ENCODE data around the gene APBA3. TPM values are rescaled to one million over a fixed set of nuclear protein-coding genes. Genes with fewer than 3 reads are reported as not detected.

APBA3 gene
- total RNA-seq, 3 donors from 2014 or later (not counting 1 experiment from before 2014, with no cell fraction given), result 39.9 to 53.6 (median 43.8) TPM

GRCh38 chr19:3798137-3798536, 36.6 kb upstream of the APBA3 start:
- TF ChIP-seq, protein P1, sequence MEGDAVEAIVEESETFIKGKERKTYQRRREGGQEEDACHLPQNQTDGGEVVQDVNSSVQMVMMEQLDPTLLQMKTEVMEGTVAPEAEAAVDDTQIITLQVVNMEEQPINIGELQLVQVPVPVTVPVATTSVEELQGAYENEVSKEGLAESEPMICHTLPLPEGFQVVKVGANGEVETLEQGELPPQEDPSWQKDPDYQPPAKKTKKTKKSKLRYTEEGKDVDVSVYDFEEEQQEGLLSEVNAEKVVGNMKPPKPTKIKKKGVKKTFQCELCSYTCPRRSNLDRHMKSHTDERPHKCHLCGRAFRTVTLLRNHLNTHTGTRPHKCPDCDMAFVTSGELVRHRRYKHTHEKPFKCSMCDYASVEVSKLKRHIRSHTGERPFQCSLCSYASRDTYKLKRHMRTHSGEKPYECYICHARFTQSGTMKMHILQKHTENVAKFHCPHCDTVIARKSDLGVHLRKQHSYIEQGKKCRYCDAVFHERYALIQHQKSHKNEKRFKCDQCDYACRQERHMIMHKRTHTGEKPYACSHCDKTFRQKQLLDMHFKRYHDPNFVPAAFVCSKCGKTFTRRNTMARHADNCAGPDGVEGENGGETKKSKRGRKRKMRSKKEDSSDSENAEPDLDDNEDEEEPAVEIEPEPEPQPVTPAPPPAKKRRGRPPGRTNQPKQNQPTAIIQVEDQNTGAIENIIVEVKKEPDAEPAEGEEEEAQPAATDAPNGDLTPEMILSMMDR (IDR thresholded peaks at IDR 0.05), result no peak
- Mint-ChIP-seq H3K27ac (peak overlapping the region; percentile 77 to 89), H3K27me3 (ENCODE audit: low read depth in 2 of 2) (no peaks in the 10 kb centered on the region), H3K4me3 (peak overlapping the region; percentile 65), H3K9me3 (peaks cover 3 to 5% of the 10 kb centered on the region in 2 donors), H3K36me3 (peaks cover 8% of the 10 kb centered on the region), H3K4me1 (peaks cover 38 to 60% of the 10 kb centered on the region in 2 donors)
- DNase-seq (peak in 1 of 2 donors; percentile 77), ATAC-seq (peak; percentile 68 to 89 (median 81))
- intact Hi-C loops (cut with micrococcal nuclease), result loop anchor here (1.0 to 2.0 kb wide), 2 partner anchors 9 to 13 kb away; no protein-coding TSS in a partner anchor
- H3K9me3 ChIP-seq (ENCODE audit: control insufficient read depth, insufficient read depth, low read length), result peaks cover 7% of the 10 kb centered on the region
- H3K4me1 ChIP-seq (ENCODE audit: control insufficient read depth, insufficient read depth, low read length), result peaks cover 63% of the 10 kb centered on the region
- WGBS (ENCODE audit: insufficient coverage), result 8% methylated on average over 6 of the region's 6 CpGs
- H3K27ac ChIP-seq (ENCODE audit: low read length), result peak overlapping the region; percentile 75
- H3K27me3 ChIP-seq (ENCODE audit: control insufficient read depth, insufficient read depth, low read length), result no peaks in the 10 kb centered on the region
- no peak overlapping the region for H3K4me3 ChIP-seq (ENCODE audit: low read length)
- no peaks in the 10 kb centered on the region for H3K36me3 ChIP-seq (ENCODE audit: control insufficient read depth, insufficient read depth, low read length)

DNA sequence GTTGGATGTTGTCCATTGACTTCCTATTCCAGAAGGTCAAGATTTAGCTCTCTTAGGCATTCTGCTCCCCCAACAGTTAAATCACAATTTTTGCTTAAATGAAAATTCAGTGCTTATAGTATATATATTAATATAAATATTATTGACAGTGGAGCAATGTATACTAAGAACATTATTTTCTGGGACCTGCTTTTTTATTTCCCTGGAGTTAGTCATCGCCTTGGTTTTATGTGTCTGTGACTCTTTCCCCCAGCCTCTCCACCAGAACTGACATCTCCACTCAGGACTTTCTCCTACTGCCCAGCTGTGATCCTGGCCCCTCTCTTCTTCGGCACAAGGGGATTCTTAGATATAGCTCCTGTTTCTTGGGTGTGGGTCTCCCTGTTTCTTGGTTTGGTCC, 34.9 kb upstream of the APBA3 start:
- Histone ChIP-seq H3K27ac (ENCODE audit: low read length) (peak overlapping the region; percentile 7), H3K36me3 (ENCODE audit: control insufficient read depth, insufficient read depth, low read length) (no peaks in the 10 kb centered on the region), H3K9me3 (ENCODE audit: control insufficient read depth, insufficient read depth, low read length) (peaks cover 7% of the 10 kb centered on the region), H3K4me3 (ENCODE audit: low read length) (no peak overlapping the region), H3K4me1 (ENCODE audit: control insufficient read depth, insufficient read depth, low read length) (peaks cover 62% of the 10 kb centered on the region), H3K27me3 (ENCODE audit: control insufficient read depth, insufficient read depth, low read length) (no peaks in the 10 kb centered on the region)
- intact Hi-C loops (cut with micrococcal nuclease), result no loop called here
- no peaks in the 10 kb centered on the region for H3K27me3 Mint-ChIP-seq (ENCODE audit: low read depth in 2 of 2)
- H3K36me3 Mint-ChIP-seq, result peaks cover 8% of the 10 kb centered on the region
- no peak for DNase-seq
- TF ChIP-seq, protein P1 (IDR thresholded peaks at IDR 0.05), result no peak
- H3K4me1 Mint-ChIP-seq, result peaks cover 47 to 57% of the 10 kb centered on the region in 2 donors
- ATAC-seq, result no peak
- peaks cover 3 to 7% of the 10 kb centered on the region in 2 donors for H3K9me3 Mint-ChIP-seq
- 100% methylated on average over 1 of the region's 2 CpGs for WGBS (ENCODE audit: insufficient coverage)
- no peak overlapping the region for H3K4me3 Mint-ChIP-seq
- H3K27ac Mint-ChIP-seq, result peak overlapping the region; percentile 60 to 89

GRCh38 chr19:3793799-3794198, 32.3 kb upstream of the APBA3 start:
- no peaks in the 10 kb centered on the region for H3K27me3 Mint-ChIP-seq (ENCODE audit: low read depth in 2 of 2)
- 95% methylated on average over 3 of the region's 3 CpGs for WGBS (ENCODE audit: insufficient coverage)
- peak overlapping the region; percentile 12 to 43 for H3K27ac Mint-ChIP-seq
- Histone ChIP-seq H3K4me1 (ENCODE audit: control insufficient read depth, insufficient read depth, low read length) (peaks cover 62% of the 10 kb centered on the region), H3K9me3 (ENCODE audit: control insufficient read depth, insufficient read depth, low read length) (peaks cover 10% of the 10 kb centered on the region), H3K36me3 (ENCODE audit: control insufficient read depth, insufficient read depth, low read length) (no peaks in the 10 kb centered on the region), H3K27me3 (ENCODE audit: control insufficient read depth, insufficient read depth, low read length) (no peaks in the 10 kb centered on the region), H3K27ac (ENCODE audit: low read length) (no peak overlapping the region), H3K4me3 (ENCODE audit: low read length) (no peak overlapping the region)
- H3K9me3 Mint-ChIP-seq, result peaks cover 3 to 7% of the 10 kb centered on the region in 2 donors
- DNase-seq, result no peak
- TF ChIP-seq, protein P1 (IDR thresholded peaks at IDR 0.05), result no peak
- peaks cover 54 to 61% of the 10 kb centered on the region in 2 donors for H3K4me1 Mint-ChIP-seq
- no peak for ATAC-seq
- peak overlapping the region; percentile 55 for H3K4me3 Mint-ChIP-seq
- peaks cover 8% of the 10 kb centered on the region for H3K36me3 Mint-ChIP-seq
- intact Hi-C loops (cut with micrococcal nuclease), result no loop called here

DNA sequence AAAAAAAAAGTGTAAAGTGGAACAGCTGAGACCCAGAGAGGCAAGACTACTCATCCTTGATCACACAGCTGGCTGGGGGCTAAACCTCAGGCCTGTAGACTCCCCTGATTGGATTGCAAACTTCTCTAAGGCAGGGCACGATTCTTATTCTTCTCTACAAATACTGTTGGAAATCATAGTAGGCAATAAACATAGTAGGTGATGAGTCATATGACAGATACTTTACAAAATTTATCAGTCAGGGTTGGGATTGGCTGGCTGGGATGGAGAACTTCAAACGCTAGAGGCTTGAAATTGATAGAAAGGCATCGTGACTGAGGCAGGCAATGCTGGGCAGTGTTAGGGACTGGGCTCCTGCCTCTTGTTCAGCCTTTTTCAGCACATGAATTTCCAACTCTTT, 30.6 kb upstream of the APBA3 start:
- Mint-ChIP-seq H3K36me3 (no peaks in the 10 kb centered on the region), H3K27ac (peak overlapping the region in 1 of 2 donors; percentile 36), H3K4me1 (peaks cover 50 to 63% of the 10 kb centered on the region in 2 donors), H3K27me3 (ENCODE audit: low read depth in 2 of 2) (no peaks in the 10 kb centered on the region), H3K9me3 (peaks cover 3 to 7% of the 10 kb centered on the region in 2 donors), H3K4me3 (no peak overlapping the region)
- TF ChIP-seq, protein P1 (IDR thresholded peaks at IDR 0.05), result no peak
- no peaks in the 10 kb centered on the region for H3K27me3 ChIP-seq (ENCODE audit: control insufficient read depth, insufficient read depth, low read length)
- H3K27ac ChIP-seq (ENCODE audit: low read length), result no peak overlapping the region
- H3K36me3 ChIP-seq (ENCODE audit: control insufficient read depth, insufficient read depth, low read length), result no peaks in the 10 kb centered on the region
- peaks cover 10% of the 10 kb centered on the region for H3K9me3 ChIP-seq (ENCODE audit: control insufficient read depth, insufficient read depth, low read length)
- WGBS (ENCODE audit: insufficient coverage), result 97% methylated on average over 2 of the region's 3 CpGs
- peaks cover 62% of the 10 kb centered on the region for H3K4me1 ChIP-seq (ENCODE audit: control insufficient read depth, insufficient read depth, low read length)
- intact Hi-C loops (cut with micrococcal nuclease), result no loop called here
- no peak overlapping the region for H3K4me3 ChIP-seq (ENCODE audit: low read length)
- ATAC-seq, result no peak
- DNase-seq, result no peak

All from natural killer cell (primary cell).